KOPT-K1 (cell line): ENCODE measurements around the gene COL1A1.

Experiments used
- H3K27ac ChIP-seq: fragments of 200-600 bp; sonication (generic); 2 replicates; pipeline ENCODE4 v1.5.1; 2016; ENCODE audit warnings: antibody characterized with exemption, mild to moderate bottlenecking, low read depth, low read length; ENCODE audit not compliant: poor library complexity, severe bottlenecking
- H3K36me3 ChIP-seq: fragments of 200-600 bp; sonication (generic); 2 replicates; pipeline ENCODE4 v1.5.1; 2017; ENCODE audit warnings: antibody characterized with exemption, mild to moderate bottlenecking, low read length, moderate library complexity; ENCODE audit not compliant: insufficient read depth
- H3K9me3 ChIP-seq: fragments of 200-600 bp; sonication (generic); 2 replicates; pipeline ENCODE4 v1.5.1; 2017; ENCODE audit warnings: antibody characterized with exemption, low read length, mild to moderate bottlenecking; ENCODE audit not compliant: insufficient read depth, poor library complexity, severe bottlenecking

COL1A1 gene

DNA sequence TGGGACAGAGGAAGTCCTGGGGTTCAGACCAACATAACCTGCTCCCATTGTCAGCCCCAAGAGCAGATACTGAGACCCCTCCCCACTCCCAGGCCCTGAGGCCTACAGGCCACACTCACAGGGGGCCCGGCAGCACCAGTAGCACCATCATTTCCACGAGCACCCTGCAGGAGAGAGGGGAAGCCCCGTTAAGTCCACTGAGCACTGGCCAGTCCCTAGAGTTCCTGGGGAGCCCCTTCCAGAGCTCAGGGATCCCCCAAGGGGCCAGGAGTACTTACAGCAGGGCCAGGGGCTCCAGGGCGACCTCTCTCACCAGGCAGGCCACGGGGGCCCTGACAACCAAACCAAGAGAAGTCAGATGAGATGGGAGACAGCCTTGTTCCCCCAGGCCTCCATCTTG, 5.4 kb downstream of the COL1A1 start:
- Histone ChIP-seq H3K27ac (no peak overlapping the region), H3K36me3 (no peaks in the 10 kb centered on the region), H3K9me3 (no peaks in the 10 kb centered on the region)

DNA sequence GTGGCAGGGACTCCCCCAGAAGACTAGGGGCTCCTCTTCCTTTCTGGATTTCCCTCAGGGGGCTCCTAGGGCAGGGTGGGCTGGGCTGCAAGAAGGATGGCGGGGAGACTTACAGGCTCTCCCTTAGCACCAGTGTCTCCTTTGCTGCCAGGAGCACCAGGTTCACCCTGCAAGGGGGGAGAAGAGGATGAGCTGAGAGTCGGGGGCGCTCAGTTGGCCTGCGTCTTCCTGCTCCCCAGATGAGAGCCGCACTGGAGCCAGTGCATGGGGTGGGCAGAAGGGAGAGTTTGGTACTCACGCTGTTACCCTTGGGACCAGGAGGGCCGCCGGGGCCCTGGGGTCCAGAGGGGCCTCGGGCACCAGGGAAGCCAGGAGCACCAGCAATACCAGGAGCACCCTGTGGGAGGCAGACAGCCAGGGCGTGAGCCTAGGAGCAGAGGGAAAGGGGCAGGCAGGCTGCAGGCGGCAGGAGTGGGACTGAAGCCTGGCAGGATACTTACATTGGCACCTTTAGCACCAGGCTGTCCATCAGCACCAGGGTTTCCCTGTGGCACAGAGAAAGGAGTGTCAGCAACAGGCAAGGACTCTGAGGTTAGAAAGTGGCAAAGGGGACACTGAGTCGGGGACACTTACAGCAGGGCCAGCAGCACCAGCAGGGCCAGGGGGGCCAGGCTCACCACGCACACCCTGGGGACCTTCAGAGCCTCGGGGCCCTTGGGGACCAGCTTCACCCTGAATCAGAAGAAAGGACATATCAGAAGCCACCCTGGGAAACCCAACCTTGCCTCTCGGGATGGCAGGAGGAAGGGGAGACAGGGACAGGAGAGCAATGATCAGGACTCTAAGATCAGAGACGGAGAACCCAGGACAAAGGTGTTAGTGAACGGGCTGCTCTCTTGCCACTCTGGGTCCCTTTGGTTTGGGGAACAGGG, 6.2 kb downstream of the COL1A1 start:
- H3K9me3 ChIP-seq = no peaks in the 10 kb centered on the region
- no peak overlapping the region for H3K27ac ChIP-seq
- no peaks in the 10 kb centered on the region for H3K36me3 ChIP-seq

DNA sequence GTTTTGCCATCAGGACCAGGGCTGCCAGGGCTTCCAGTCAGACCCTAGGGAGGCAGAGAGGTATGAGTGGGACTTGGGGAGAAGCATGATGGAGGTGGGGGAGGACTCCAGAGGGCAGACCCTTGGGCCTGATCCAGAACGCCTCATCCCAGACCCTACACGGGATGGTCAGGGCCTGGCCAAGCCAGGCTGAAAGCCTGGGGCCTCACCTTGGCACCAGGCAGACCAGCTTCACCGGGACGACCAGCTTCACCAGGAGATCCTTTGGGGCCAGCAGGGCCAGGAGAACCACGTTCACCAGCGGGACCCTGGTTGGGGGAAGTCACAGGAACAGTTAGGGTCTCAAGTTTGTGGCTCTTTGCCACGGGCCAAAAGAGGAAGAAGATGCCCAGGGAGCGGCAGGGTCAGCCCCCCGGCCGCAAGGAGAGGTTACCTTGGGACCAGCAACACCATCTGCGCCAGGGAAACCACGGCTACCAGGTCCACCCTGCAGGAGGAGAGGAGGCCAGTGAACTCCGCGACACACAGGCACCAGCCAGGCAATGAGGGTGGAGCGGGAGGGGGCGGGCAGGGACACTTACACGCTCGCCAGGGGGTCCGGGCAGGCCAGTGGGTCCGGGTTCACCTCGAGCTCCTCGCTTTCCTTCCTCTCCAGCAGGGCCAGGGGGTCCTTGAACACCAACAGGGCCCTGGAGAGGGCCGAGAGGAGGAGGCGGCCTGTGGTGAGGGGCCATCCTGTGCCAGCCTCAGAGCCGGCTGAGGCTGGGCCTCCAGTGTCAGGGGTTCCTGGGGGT, 7.1 kb downstream of the COL1A1 start:
- Histone ChIP-seq H3K36me3 (no peaks in the 10 kb centered on the region), H3K27ac (no peak overlapping the region), H3K9me3 (no peaks in the 10 kb centered on the region)

DNA sequence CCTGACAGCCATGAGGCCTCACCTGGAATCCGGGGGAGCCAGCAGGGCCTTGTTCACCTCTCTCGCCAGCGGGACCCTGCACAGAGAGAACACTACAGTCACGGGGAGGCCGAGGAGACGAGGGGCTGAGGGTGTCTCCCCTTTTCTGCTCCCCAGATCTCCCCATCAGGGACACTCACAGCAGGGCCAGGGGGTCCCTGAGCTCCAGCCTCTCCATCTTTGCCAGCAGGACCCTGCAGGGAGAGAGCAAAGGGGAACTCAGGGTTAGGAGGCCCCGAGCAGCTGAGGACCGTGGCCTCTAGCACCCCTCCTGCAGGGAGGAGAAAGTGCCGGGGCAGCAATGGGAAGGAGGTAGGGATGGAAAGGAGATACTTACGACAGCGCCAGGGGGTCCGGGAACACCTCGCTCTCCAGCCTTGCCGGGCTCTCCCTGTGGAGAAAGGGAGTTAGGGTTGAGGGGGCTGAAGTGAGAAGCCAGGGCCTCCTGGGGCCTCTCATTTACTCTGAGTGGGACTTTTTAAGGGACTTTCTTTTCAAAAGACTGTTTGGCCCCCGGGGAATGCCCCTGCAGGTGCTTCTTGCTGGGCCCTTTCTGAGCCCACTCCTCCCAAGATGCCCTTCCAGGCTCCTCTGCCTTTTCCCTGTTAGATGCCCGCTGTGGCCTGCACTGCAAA, 8.7 kb downstream of the COL1A1 start:
- no peak overlapping the region for H3K27ac ChIP-seq
- H3K9me3 ChIP-seq = no peaks in the 10 kb centered on the region
- H3K36me3 ChIP-seq = no peaks in the 10 kb centered on the region

DNA sequence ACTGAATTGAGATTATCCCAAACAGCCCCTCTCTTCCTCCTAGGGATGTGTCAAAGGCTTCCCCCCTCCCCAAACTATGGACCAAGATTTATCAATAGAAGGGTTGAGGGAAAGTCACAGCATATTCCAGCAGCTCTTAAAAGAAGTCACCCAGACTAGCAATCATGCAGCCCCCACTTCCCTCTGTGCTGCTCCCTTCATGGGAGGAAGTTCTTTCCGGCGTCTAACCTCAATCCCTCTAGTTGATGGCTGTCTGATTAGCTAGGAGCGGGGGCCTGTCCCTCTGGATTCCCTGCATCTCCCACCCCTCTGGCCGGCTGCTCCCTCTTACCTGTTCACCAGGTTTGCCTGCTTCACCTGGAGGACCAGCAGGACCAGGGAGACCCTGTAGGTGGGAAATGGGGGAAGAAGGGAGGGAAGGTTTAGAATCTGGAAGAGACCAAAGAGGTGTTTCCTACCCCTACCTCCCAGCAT, 9.2 kb downstream of the COL1A1 start:
- no peaks in the 10 kb centered on the region for H3K36me3 ChIP-seq

DNA sequence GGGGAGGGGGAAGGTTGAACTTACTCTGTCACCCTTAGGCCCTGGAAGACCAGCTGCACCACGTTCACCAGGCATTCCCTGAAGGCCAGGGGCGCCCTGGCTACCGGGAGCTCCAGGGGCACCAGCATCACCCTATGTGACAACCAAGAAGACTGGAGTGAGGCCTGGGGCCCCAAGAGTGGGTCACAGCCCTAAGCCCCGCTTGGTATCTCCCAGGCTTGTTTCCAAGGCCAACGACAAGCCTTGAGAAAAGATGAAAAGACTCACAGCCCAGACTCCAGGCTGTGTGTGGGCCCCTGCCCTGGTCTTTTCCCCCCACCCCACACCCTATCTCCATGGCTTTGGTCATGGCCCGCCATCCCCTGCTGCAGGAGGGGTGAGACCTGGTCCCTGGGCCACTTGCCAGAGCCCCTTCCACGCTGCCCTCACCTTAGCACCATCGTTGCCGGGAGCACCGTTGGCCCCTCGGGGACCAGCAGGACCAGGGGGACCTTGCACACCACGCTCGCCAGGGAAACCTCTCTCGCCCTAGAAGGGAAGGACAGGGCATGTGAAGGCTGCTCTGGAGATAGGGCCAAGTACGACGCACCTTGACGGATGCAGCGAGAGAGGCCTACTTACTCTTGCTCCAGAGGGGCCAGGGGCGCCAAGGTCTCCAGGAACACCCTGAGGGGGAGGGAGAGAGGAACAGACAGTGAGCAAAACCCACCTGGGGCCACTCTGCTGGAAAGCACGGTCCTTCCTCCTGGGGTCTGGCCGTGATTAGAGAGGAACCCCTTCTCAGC, 9.9 kb downstream of the COL1A1 start:
- no peaks in the 10 kb centered on the region for H3K36me3 ChIP-seq
- no peaks in the 10 kb centered on the region for H3K9me3 ChIP-seq
- no peak overlapping the region for H3K27ac ChIP-seq

More for the DNA sequence above, 9.2 kb downstream of the COL1A1 start:
- Histone ChIP-seq H3K9me3 (no peaks in the 10 kb centered on the region), H3K27ac (no peak overlapping the region)

DNA sequence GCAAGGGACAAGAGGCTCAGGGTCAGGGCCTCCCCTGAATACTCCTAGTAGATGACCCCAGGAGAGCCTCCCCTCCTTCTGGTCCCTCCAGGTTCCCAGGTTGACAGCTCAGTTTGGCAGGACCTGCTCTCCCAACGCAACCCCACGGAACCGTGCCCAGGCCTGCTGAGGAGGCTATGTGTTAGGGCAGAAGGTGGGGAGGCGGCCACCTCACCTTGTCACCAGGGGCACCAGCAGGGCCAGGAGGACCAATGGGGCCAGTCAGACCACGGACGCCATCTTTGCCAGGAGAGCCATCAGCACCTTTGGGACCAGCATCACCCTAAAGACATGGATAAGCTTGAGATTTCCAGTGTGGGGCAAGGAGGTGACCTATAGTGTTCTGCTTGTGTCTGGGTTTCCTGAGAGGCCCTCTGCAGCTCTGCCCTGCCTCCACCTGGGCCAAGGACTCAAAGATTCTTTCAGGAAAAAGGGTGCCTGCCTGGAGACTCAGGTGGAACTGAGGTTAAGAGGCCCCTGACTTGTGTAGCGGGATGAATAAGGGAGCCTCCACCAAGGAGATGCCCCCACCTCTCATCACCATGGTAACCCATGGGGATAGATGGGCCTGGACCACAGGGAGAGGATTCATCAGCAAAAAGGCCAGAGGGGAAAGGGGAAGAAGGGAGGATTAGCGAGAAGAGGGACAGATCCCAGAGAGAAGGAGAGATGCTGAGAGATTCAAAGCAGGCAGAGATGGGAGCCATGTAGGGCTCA, 10.7 kb downstream of the COL1A1 start:
- H3K36me3 ChIP-seq = no peaks in the 10 kb centered on the region
- no peak overlapping the region for H3K27ac ChIP-seq

DNA sequence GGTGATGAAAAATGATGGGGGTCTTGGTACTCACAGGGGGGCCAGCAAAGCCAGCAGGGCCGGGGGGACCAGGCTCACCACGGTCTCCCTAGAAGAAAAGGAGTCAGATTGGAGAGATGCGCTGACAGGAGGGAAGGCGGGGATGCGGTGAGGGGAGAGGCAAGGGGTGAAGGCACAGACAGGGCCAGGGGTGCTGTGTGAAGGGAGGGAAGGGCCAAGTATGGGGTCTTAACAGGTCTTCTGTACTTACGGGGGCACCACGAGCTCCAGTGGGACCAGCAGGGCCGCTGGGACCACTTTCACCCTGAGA, 11.2 kb downstream of the COL1A1 start:
- Histone ChIP-seq H3K27ac (no peak overlapping the region), H3K9me3 (no peaks in the 10 kb centered on the region), H3K36me3 (no peaks in the 10 kb centered on the region)

More for the DNA sequence above, 10.7 kb downstream of the COL1A1 start:
- no peaks in the 10 kb centered on the region for H3K9me3 ChIP-seq

DNA sequence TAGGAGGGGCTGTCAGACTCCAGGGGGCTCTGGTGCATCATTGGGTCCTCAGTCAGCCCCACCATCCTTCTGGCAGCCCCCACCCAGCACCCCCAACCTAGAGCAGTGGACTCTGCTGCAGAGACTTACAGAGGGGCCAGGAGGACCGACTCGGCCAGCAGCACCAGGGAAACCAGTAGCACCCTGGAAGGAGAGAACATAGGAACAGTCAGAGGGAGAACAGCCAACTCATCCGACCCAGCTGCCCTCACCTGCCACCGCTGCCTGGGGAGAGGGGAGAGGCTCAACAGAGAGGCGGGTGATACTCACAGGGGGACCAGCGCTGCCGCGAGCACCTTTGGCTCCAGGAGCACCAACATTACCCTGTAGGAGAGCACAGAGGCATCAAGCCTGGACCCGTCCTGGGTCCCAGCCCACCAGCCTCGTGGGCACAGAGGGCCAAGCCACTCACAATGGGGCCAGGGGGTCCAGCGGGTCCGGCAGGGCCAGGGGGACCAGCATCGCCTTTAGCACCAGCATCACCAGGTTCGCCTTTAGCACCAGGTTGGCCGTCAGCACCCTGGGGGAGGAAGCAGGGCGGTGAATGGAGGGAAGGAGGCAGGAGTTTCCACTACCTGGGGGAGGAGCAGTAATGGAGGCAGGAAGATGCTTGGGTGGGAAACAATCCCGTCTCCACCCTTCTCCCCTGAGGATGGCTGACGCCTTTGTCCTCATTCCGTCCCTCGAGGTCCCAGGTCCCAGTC, 11.7 kb downstream of the COL1A1 start:
- Histone ChIP-seq H3K9me3 (no peaks in the 10 kb centered on the region), H3K27ac (no peak overlapping the region), H3K36me3 (no peaks in the 10 kb centered on the region)

DNA sequence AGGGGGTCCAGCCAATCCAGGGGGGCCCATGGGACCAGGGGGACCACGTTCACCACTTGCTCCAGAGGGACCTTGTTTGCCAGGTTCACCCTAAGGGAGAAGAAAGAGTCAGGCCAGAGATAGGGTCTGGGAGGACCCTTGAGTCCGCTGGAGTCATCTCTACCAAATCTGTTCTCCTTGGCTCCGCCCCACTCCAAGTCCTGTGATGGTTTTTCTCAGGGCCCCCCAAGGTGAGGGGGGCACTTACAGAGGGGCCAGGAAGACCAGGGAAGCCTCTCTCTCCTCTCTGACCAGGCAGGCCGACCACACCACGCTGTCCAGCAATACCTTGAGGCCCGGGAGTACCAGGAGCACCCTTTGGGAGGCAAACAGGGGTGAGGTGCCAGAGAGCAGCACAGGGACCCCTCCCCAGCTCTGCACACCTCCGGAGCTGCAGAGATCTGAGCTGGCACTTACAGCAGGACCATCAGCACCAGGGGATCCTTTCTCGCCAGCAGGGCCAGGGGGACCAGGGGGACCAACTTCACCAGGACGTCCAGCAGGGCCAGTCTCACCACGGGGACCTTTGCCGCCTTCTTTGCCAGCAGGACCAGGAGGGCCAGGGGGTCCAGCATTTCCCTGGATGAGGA, 12.4 kb downstream of the COL1A1 start:
- H3K27ac ChIP-seq = no peak overlapping the region
- no peaks in the 10 kb centered on the region for H3K9me3 ChIP-seq
- no peaks in the 10 kb centered on the region for H3K36me3 ChIP-seq

DNA sequence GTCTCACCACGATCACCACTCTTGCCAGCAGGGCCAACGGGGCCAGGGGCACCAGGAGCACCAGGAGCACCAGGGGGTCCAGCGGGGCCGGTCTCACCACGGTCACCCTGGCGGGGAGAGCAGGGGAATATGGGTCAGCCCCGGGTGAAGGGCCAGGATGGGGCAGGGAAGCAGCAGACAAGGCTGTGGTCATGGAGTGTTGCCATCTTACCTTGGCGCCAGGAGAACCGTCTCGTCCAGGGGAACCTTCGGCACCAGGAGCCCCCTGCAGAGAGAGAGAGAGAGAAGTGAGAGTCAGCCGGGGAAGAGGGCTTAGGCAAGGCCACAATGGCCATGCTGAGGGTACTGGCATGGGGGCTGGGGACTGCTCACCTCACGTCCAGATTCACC, 12.9 kb downstream of the COL1A1 start:
- Histone ChIP-seq H3K36me3 (no peaks in the 10 kb centered on the region), H3K27ac (no peak overlapping the region), H3K9me3 (no peaks in the 10 kb centered on the region)

DNA sequence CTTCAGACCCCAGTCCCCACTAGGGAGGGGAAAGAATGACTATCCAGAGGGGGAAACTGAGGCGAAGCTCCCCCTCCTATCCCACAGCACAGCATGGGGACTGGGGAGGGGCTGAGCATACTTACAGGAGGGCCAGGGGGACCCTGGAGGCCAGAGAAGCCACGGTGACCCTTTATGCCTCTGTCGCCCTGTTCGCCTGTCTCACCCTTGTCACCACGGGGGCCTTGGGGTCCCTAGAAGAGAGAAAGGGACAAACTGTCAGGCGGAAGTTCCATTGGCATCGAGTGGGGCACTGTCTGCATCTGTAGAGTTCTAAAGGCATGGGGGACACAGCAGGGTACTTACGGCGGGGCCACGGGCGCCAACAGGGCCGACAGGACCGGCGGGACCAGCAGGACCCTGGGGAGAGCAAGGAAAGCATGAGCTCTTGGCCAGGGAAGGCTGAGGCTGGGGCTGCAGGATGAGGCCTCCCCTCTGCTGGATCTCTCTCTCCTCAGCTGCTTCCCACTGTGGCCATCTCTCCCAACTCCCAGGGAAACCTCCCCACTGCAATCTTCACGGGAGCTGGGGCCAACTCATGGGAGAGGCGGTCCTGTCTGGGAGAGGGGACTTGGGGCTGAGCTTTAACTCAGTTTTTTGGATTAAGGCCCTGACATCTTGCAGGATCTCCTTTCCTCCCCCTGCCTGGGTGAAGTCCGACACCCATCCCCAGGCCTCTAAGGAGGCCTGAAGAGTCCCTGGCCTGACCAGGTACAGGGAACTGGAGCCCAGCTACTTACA, 13.5 kb downstream of the COL1A1 start:
- H3K27ac ChIP-seq = no peak overlapping the region
- no peaks in the 10 kb centered on the region for H3K9me3 ChIP-seq
- no peaks in the 10 kb centered on the region for H3K36me3 ChIP-seq

DNA sequence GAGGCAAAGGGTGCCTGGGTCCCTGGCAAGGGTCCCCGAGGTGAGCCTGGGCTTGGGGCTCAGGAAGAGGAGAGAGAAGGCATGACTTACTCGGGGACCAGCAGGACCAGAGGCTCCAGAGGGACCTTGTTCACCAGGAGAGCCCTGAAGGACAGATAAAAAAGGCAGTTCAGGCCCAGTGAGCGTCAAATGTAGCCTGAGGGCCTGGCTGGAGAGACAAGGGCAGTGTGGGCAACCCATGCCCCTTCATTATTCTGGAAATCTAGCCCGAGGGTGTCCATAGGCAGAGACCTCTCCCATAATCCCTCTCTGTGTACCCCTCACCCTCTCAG, 14.1 kb downstream of the COL1A1 start:
- no peaks in the 10 kb centered on the region for H3K9me3 ChIP-seq
- H3K36me3 ChIP-seq = no peaks in the 10 kb centered on the region
- no peak overlapping the region for H3K27ac ChIP-seq
